ENCODE results near the gene HK3.

Gene HK3

GRCh38 chr5:176831425-176831824, 67.7 kb downstream of the HK3 start:
- Histone ChIP-seq H3F3A (ENCODE audit: insufficient read depth, low read length) (no peaks in the 10 kb centered on the region), H3K4me1 (ENCODE audit: low read length) (no peaks in the 10 kb centered on the region), H2AFZ (ENCODE audit: low read length) (no peak overlapping the region), H3K4me2 (ENCODE audit: low read depth, low read length) (no peak overlapping the region), H3K27me3 (replicated peaks; ENCODE audit: insufficient read depth, low read length) (peaks cover 51% of the 10 kb centered on the region), H3K9ac (ENCODE audit: low read length) (no peak overlapping the region), H3K9me2 (replicated peaks; ENCODE audit: insufficient read depth, low read length) (no peaks in the 10 kb centered on the region), H3K9me3 (replicated peaks; ENCODE audit: insufficient read depth, low read length) (no peaks in the 10 kb centered on the region), H3K4me3 (ENCODE audit: low read length) (no peak overlapping the region), H3K27ac (ENCODE audit: low read length) (no peak overlapping the region), H3K36me3 (replicated peaks; ENCODE audit: insufficient read depth, low read length) (no peaks in the 10 kb centered on the region), H3K79me2 (ENCODE audit: low read length) (no peaks in the 10 kb centered on the region), H4K20me1 (ENCODE audit: insufficient read depth, low read length) (no peaks in the 10 kb centered on the region)
- DNase-seq, result no peak
- TF ChIP-seq CTCF (IDR thresholded peaks at IDR 0.05; ENCODE audit: low read length) (no peak), EZH2phosphoT487 (IDR thresholded peaks at IDR 0.05; ENCODE audit: low read length) (no peak), EZH2 (optimal IDR thresholded peaks at IDR 0.05; ENCODE audit: low read depth, low read length) (no peak)

- H3K27ac ChIP-seq (ENCODE audit: low read length), result no peak overlapping the region
- peaks cover 51% of the 10 kb centered on the region for H3K27me3 ChIP-seq (replicated peaks; ENCODE audit: insufficient read depth, low read length)
- DNase-seq, result no peak
- no peaks in the 10 kb centered on the region for H3K9me3 ChIP-seq (replicated peaks; ENCODE audit: insufficient read depth, low read length)
- no peak overlapping the region for H3K9ac ChIP-seq (ENCODE audit: low read length)
- TF ChIP-seq EZH2 (optimal IDR thresholded peaks at IDR 0.05; ENCODE audit: low read depth, low read length) (no peak), EZH2phosphoT487 (IDR thresholded peaks at IDR 0.05; ENCODE audit: low read length) (no peak), CTCF (IDR thresholded peaks at IDR 0.05; ENCODE audit: low read length) (no peak)
- H3K4me1 ChIP-seq (ENCODE audit: low read length), result no peaks in the 10 kb centered on the region
- H3F3A ChIP-seq (ENCODE audit: insufficient read depth, low read length), result no peaks in the 10 kb centered on the region
- H4K20me1 ChIP-seq (ENCODE audit: insufficient read depth, low read length), result no peaks in the 10 kb centered on the region
- no peaks in the 10 kb centered on the region for H3K79me2 ChIP-seq (ENCODE audit: low read length)
- H3K4me2 ChIP-seq (ENCODE audit: low read depth, low read length), result no peak overlapping the region
- H2AFZ ChIP-seq (ENCODE audit: low read length), result no peak overlapping the region
- no peaks in the 10 kb centered on the region for H3K9me2 ChIP-seq (replicated peaks; ENCODE audit: insufficient read depth, low read length)
- no peaks in the 10 kb centered on the region for H3K36me3 ChIP-seq (replicated peaks; ENCODE audit: insufficient read depth, low read length)
- H3K4me3 ChIP-seq (ENCODE audit: low read length), result no peak overlapping the region
These were observed 68.1 kb downstream of the HK3 start for GRCh38 chr5:176830995-176831423.

Measured in MM.1S (cell line).